HG02642 (cell line): ENCODE measurements around the gene SLC45A2.
"Not testable (repeated sequence)": the region's sequence is repeated elsewhere in the genome, so short reads cannot be mapped to it uniquely, and the experiment has no call there.

Experiments
- ATAC-seq: cut with Tn5 transposase; IDR thresholded peaks from one replicate; pipeline ENCODE4 v1.9.1; 2021; ENCODE audit warnings: mild to moderate bottlenecking; ENCODE audit not compliant: unreplicated experiment, poor library complexity

Gene SLC45A2

DNA sequence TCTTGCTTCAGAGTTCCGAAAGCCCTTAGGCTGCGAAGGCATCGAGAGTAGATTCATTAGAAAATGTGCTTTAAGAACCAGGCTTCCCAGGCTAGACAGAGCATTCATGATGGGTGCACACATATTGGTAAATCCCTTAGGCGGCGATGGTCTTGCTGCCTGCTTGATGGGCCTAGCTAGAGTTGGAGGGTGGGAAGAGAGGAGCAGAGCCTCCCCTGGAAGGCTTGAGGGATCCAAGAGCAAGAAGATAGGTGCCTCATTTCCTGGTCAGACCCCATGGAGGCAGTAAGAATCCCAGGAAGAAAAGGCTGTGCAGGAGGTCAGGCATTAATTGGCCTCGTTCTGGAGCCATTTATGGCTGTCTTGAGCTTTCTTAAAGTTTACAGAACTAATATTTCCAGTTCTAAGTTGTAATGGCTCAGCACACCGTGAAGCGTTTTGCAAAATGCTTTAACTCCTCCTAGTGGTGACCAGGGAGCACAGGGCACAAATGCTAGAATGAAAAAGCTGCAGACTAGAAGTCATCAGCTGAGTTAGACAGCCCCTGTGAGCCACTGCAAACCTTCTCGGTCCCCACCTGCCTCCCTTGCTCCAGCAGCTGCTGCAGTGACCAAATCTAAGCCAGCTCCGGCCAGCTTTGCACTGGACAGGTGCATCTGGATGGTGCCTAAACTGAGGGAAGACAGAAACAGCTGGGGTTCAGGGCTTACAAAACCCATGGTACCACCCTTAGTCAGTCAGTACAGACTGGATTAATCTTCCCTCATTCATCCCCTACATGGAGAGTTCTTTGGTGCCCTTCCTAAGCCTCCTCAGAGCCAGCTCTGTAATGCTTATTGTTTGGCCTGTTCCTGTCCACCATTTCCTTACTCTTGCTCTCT lies 14.7 kb downstream of the SLC45A2 start:
- peak; percentile 70 for ATAC-seq

DNA sequence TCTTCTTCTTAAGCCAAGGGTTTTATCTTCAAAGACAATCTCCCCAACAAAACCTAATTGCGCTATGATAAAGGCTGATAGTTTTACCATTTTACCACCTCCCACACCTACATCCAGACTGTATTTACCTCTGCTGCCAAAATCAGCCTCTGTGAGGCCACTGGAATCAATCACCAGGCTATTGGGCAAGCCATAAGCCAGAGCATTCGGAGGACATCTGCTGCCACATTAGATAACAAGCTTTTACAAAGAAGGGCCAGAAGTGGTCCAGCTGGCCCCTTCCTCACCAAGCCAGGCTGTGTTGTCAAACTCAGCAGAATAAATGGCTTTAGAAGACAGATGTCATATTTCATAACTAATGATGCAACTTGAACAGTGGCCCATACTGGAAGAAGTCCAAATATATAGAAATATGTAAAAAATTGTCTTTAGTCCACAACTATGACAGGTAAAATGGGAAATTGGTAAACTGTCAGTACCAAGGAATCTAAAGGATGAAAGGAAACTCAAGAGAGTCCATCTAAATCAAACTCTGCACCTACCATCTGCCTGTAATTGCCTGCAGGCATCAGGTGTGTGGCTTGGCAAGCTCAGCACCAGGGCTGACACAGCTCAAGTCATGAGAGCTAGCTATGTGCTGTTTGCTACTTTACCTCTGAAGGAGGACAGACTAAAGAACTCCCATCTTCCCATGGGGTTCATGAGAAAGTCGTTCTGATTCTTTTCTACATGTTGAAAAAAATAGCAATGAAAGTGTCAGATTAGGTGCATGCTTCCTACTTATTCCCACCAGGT lies 16.1 kb downstream of the SLC45A2 start:
- ATAC-seq, result no peak

DNA sequence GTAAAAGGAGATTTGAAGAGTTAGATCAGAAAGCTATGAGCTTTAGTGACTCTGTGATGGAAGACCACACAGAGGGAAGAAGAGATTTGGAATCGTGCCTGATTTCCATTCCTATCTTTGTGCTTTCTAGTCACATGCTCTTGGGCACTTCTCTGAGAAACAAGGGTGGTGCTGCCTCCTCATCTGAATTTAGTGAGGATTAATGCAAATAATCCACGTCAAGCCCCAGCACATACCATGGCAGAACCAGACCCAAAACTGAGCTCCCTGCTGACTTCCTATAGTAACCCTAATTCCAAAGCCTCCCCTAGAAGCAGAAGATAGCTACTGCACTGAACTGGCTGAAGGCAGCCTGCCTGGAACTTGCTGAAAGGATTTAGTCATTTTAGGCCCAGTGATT lies 17.7 kb downstream of the SLC45A2 start:
- ATAC-seq, result no peak

DNA sequence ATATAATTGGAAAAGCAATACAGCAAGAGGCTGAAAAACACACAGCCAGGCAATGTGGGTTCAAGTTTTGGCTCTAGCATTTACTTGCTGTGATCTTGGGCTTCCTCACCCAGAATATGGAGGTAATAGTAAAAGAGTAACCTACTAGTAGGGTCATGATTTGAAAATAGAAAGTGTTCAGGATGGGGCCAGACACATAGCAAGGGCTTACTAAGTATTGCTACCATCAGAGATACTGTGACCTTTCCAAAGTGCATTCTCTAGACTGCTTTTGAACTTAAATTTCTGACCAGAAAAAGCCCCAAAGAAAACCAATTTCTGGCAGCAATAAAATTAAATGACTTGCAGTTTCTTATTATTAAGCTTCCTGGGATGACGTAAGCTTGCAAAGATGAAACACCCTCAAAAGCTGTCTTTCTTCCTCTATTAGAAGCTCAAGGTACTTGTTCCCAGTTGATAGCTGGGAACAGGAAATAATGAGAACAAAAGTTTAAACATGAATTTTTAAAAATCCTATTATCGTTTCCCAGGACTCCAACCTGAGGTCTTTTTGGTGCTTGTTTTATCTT lies 20.3 kb downstream of the SLC45A2 start:
- ATAC-seq, result no peak

GRCh38 chr5:33958176-33958575 lies 26.3 kb downstream of the SLC45A2 start:
- no peak for ATAC-seq

GRCh38 chr5:33957577-33958150 lies 26.8 kb downstream of the SLC45A2 start:
- no peak for ATAC-seq

- ATAC-seq, result not testable (repeated sequence)
Observed at GRCh38 chr5:33952175-33952574, 32.3 kb downstream of the SLC45A2 start.

DNA sequence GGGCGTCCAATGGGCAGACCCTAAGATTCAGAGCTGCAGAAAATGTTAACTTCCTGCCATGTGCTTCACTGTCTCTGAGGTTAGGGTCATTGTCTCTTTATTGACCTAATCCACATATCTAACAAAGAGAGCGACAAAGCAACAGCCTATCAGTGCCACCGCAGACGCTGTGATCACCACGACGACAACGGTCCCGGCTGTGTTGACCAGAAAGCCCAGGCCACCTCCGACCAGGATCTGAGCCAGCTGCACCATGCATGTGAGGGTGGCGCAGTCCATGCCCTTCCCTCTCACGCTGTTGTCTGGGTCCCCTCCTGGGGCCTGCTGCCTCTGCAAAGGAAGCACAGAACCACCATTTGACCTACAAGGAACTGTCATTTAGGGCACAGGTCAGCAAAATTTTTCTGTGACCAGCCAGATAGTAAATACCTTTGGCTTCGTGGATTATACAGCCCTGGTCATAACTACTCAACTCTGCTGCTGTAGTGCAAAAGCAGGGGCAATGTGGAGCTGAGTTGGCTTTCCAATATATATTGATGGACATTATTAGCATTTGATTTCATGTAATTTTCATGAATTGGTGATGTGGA lies 39.9 kb downstream of the SLC45A2 start:
- ATAC-seq, result no peak

DNA sequence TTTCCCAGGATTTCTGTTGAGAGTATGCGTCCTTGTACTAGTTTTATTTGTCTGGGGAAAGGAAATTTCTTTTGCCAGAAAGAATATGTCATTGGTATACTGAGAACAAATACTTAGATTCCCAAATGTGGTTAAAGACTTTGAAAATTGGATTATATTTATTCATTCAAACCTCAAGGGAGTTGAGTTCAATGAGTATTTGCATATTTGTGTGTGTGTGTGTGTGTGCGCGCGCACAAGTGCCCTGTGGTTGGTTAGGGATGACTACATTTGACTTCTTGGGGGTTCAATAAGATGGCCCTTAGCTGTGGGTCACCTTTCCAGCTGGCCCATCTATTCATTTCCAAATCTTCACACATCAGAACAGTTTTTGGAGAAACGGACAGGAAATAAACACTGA lies 43.4 kb downstream of the SLC45A2 start:
- ATAC-seq, result no peak

DNA sequence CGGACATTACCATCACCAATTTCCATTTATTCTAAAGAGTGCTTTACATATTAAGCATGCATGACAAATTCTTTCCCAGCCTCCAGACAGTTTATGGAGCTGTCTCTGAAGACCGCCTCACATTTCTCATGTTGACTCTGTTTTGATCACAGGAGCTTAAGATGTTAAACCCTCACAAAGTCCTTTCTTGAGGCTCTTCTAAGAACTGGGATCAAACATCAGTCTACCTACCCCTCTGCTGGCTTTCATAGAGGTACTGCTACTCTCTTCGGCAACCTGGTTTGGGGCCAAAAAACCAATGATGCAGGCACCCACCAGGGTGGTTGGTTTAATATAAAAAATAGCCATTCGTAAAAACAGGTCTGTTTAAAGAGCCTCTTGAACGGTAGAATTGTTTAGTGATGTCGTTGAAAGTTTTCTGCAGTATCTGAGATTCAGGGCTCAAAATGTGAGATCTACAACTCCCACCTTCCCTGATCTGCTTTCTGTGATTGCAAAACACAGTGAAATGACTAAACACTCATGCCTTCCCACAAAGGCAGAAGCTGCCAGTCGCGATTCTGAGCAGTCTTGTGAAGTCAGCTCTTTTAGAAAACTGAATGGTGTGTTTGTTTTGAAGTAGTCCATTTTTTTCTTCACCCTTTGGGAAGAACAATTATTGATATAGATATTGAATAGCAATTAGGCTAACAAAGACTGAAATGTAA lies 44.8 kb downstream of the SLC45A2 start:
- ATAC-seq, result no peak

GRCh38 chr5:33938881-33939280 lies 45.6 kb downstream of the SLC45A2 start:
- no peak for ATAC-seq

DNA sequence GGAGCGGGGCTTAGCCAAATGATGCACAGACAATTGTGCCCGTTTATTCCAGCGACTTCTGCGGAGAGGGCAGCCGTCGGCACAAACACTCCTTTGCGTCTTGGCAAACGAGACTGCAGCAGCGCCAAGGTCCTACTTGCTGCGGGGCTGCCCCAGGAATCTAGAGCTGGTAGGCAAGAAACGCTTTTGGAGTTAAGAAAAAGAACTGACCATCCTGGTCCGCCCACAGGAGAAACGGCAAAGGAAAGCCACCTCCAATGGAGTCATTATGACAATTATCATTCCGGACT lies 46.0 kb downstream of the SLC45A2 start:
- no peak for ATAC-seq

DNA sequence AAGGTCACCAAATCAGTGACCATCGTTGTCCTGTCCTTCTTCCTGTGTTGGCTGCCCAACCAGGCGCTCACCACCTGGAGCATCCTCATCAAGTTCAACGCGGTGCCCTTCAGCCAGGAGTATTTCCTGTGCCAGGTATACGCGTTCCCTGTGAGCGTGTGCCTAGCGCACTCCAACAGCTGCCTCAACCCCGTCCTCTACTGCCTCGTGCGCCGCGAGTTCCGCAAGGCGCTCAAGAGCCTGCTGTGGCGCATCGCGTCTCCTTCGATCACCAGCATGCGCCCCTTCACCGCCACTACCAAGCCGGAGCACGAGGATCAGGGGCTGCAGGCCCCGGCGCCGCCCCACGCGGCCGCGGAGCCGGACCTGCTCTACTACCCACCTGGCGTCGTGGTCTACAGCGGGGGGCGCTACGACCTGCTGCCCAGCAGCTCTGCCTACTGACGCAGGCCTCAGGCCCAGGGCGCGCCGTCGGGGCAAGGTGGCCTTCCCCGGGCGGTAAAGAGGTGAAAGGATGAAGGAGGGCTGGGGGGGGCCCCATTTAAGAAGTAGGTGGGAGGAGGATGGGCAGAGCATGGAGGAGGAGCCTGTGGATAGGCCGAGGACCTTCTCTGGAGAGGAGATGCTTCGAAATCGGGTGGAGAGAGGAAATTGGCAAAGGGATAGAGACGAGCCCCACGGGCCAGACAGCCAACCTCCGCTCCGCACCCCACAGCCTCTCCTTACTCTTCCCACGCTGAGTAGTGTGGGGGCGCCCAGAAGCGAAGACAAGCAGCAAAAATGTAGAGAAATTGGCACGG lies 46.6 kb downstream of the SLC45A2 start:
- no peak for ATAC-seq

- ATAC-seq, result no peak
Observed at GRCh38 chr5:33937017-33937706, 47.3 kb downstream of the SLC45A2 start.

DNA sequence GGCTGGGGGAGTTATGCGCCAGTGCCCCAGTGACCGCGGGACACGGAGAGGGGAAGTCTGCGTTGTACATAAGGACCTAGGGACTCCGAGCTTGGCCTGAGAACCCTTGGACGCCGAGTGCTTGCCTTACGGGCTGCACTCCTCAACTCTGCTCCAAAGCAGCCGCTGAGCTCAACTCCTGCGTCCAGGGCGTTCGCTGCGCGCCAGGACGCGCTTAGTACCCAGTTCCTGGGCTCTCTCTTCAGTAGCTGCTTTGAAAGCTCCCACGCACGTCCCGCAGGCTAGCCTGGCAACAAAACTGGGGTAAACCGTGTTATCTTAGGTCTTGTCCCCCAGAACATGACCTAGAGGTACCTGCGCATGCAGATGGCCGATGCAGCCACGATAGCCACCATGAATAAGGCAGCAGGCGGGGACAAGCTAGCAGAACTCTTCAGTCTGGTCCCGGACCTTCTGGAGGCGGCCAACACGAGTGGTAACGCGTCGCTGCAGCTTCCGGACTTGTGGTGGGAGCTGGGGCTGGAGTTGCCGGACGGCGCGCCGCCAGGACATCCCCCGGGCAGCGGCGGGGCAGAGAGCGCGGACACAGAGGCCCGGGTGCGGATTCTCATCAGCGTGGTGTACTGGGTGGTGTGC lies 48.0 kb downstream of the SLC45A2 start, which contains the start of gene RXFP3:
TSS of gene RXFP3 (plus strand) at position 6 of the 636 bp plus-strand sequence. CDS start at position 361, 355 bp downstream.
- ATAC-seq, result no peak

GRCh38 chr5:33936004-33936380 lies 48.5 kb downstream of the SLC45A2 start:
- ATAC-seq, result no peak

DNA sequence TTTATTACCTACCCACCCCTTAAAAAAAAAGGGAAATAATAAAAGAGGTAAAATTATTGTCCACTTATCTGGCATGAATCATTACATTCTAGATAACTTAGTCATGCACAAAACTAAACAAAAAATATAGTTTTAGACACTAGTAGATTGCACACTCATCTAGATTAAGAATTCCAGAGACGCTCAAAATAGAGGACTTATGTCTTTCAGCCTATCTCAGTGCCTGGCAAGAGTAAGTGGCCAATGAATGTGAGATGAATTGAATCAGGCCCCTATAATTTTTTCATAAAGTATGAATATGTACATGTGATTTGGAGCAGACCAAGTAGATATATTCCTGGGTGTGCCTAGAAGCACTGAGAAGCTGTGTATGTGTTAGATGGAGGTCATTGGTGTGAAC lies 50.3 kb downstream of the SLC45A2 start:
- peak; percentile 25 for ATAC-seq

DNA sequence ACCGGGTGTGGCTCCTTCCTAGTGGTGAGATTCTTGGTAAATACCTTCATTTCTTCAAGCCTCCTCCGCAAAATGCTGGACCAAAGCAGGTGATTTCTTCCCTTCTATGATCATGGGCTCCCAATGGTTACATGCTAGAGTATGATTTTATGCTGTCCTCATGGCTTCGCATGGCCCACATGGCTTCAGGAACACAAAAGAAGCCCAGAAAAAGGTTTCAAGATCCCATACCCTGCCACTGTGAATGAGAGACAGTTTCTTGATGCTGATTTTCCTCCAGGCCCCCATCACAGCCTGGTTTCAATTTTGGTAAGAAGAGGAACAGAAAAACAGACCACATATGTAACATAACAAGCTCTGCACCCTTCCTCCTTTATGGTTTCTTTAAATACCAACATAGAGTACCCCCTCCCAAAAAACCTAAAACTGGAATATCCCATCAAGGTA lies 50.7 kb downstream of the SLC45A2 start:
- ATAC-seq, result peak; percentile 82
